Measurements from ENCODE around the gene ARRDC3.

Gene ARRDC3

DNA sequence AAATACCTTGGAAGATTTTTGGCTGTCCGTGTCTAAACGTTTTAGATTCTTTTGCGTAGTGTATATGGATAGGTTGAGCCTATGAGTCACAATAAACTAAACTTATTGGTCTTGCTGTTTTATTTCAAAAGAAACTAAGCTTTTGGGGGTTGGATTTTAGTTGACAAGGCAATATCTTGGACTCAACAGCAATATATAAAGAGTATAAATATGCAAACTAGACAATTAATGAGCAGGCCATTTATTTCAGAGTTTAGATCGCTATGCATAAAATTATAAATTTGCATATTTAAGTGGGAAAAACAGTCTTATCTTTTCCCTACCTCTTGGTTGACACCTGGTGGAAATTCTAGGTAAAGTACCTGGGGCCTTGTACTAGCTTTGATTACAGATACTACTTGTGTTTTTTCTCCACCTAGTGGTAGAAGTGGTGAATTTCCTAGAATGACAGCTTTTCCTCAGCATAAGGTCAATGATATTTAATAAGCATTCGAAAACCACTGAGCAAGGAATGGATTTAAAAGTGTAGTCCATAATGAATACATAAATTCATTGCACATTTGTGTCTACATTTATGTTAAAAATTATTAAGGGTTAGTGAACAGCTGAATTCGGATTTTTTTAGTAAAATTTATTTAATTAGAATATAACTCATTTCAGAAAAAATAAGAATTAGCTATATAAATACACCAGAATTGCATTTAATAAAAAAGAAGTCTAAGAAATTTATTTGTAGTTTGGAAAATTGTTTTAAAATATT lies 1.7 kb upstream of the ARRDC3 start:
- TF ChIP-seq, protein P1, sequence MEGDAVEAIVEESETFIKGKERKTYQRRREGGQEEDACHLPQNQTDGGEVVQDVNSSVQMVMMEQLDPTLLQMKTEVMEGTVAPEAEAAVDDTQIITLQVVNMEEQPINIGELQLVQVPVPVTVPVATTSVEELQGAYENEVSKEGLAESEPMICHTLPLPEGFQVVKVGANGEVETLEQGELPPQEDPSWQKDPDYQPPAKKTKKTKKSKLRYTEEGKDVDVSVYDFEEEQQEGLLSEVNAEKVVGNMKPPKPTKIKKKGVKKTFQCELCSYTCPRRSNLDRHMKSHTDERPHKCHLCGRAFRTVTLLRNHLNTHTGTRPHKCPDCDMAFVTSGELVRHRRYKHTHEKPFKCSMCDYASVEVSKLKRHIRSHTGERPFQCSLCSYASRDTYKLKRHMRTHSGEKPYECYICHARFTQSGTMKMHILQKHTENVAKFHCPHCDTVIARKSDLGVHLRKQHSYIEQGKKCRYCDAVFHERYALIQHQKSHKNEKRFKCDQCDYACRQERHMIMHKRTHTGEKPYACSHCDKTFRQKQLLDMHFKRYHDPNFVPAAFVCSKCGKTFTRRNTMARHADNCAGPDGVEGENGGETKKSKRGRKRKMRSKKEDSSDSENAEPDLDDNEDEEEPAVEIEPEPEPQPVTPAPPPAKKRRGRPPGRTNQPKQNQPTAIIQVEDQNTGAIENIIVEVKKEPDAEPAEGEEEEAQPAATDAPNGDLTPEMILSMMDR (IDR thresholded peaks at IDR 0.05; ENCODE audit: borderline replicate concordance, insufficient read depth, low read depth, low read length): peak; percentile 60; the same call in 1 of the 2 replicates
- no peak overlapping the region for H3K4me3 ChIP-seq (ENCODE audit: low read depth, low read length)

- H3K4me3 ChIP-seq (ENCODE audit: low read depth, low read length): peak overlapping the region; percentile 64
- TF ChIP-seq, protein P1 (IDR thresholded peaks at IDR 0.05; ENCODE audit: borderline replicate concordance, insufficient read depth, low read depth, low read length): no peak
Measured at GRCh38 chr5:91383956-91384300, 811 bp upstream of the ARRDC3 start.

DNA sequence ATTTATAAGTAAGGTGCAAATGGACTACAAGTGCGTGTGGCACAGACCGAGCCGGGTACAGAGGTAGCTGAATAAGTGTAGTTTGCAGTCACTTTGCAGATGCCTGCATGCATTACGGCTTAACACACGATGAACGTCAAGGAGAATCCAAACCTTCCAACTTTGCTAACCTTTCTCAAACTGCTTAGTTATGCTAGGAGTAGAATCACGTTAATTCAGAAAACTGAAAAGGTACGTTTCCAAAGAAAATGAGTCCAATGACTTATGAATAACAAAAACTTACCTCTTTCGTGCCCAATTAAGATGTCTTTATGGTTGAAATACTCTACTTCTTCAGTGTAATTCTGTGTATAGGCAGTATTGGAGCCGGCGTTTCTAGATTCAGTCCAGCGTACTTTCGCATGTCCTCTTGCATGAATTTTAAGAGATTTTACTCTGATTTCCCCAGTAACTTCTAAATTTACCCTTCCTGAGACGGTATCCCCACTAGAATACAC lies 539 bp downstream of the ARRDC3 start:
- TF ChIP-seq, protein P1 (IDR thresholded peaks at IDR 0.05; ENCODE audit: borderline replicate concordance, insufficient read depth, low read depth, low read length): no peak
- peak overlapping the region; percentile 60 for H3K4me3 ChIP-seq (ENCODE audit: low read depth, low read length)

GRCh38 chr5:91381774-91382359 lies 1.2 kb downstream of the ARRDC3 start:
- TF ChIP-seq, protein P1 (IDR thresholded peaks at IDR 0.05; ENCODE audit: borderline replicate concordance, insufficient read depth, low read depth, low read length): no peak
- peak overlapping the region; percentile 60 for H3K4me3 ChIP-seq (ENCODE audit: low read depth, low read length)

GRCh38 chr5:91381239-91381773 lies 1.8 kb downstream of the ARRDC3 start:
- TF ChIP-seq, protein P1 (IDR thresholded peaks at IDR 0.05; ENCODE audit: borderline replicate concordance, insufficient read depth, low read depth, low read length): no peak
- H3K4me3 ChIP-seq (ENCODE audit: low read depth, low read length): peak overlapping the region; percentile 60

- TF ChIP-seq, protein P1 (IDR thresholded peaks at IDR 0.05; ENCODE audit: borderline replicate concordance, insufficient read depth, low read depth, low read length): no peak
- peak overlapping the region; percentile 88 for H3K4me3 ChIP-seq (ENCODE audit: low read depth, low read length)
Measured at GRCh38 chr5:91380491-91381238, 2.5 kb downstream of the ARRDC3 start.
